HUES6 (cell line): ENCODE results near the gene RSPO4.
"Not testable (repeated sequence)": the region's sequence is repeated elsewhere in the genome, so short reads cannot be mapped to it uniquely, and the experiment has no call there.

Experiments
- H3K27ac ChIP-seq: 2 replicates; pipeline ENCODE4 v1.7.0; 2013; ENCODE audit warnings: low read depth, mild to moderate bottlenecking, low read length, inconsistent platforms
- H3K27me3 ChIP-seq: 2 replicates; pipeline ENCODE4 v1.6.1; 2013; ENCODE audit warnings: low read length; ENCODE audit not compliant: control insufficient read depth, insufficient read depth
- H3K36me3 ChIP-seq: 2 replicates; pipeline ENCODE4 v1.6.1; 2013; ENCODE audit warnings: low read length; ENCODE audit not compliant: control insufficient read depth, insufficient read depth
- H3K4me1 ChIP-seq: 2 replicates; pipeline ENCODE4 v1.6.1; 2013; ENCODE audit warnings: low read length; ENCODE audit not compliant: control insufficient read depth, insufficient read depth
- H3K4me3 ChIP-seq: 2 replicates; pipeline ENCODE4 v1.5.1; 2013; ENCODE audit warnings: low read depth, low read length
- H3K9ac ChIP-seq: one replicate; pipeline ENCODE4 v1.6.1; 2013; ENCODE audit warnings: mild to moderate bottlenecking, low read length
- H3K9me3 ChIP-seq: 2 replicates; pipeline ENCODE4 v1.6.1; 2013; ENCODE audit warnings: low read depth, low read length; ENCODE audit not compliant: control insufficient read depth, insufficient read depth

Gene RSPO4

GRCh38 chr20:1001911-1002681 is at the start of gene RSPO4:
TSS of gene RSPO4 (minus strand) at chr20:1002311. CDS start at chr20:1002164, 147 bp downstream.
- no peaks in the 10 kb centered on the region for H3K9me3 ChIP-seq
- no peaks in the 10 kb centered on the region for H3K36me3 ChIP-seq
- peak within 1 kb of the TSS; percentile 63 for H3K9ac ChIP-seq
- H3K27me3 ChIP-seq, result peaks cover 32% of the 10 kb centered on the region
- H3K4me3 ChIP-seq, result peak within 1 kb of the TSS; percentile 71
- H3K27ac ChIP-seq, result no peak within 1 kb of the TSS
- peaks cover 11% of the 10 kb centered on the region; the same call in 1 of the 2 replicates for H3K4me1 ChIP-seq

GRCh38 chr20:1050440-1050839 is 48.3 kb upstream of the RSPO4 start:
- no peak overlapping the region for H3K9ac ChIP-seq
- H3K27ac ChIP-seq, result no peak overlapping the region
- peaks cover 8% of the 10 kb centered on the region; the same call in 1 of the 2 replicates for H3K27me3 ChIP-seq
- H3K4me1 ChIP-seq, result no peaks in the 10 kb centered on the region
- no peak overlapping the region for H3K4me3 ChIP-seq
- no peaks in the 10 kb centered on the region for H3K36me3 ChIP-seq
- H3K9me3 ChIP-seq, result no peaks in the 10 kb centered on the region

- Histone ChIP-seq H3K27me3 (peaks cover 8% of the 10 kb centered on the region; the same call in 1 of the 2 replicates), H3K9ac (no peak overlapping the region), H3K36me3 (no peaks in the 10 kb centered on the region), H3K9me3 (no peaks in the 10 kb centered on the region), H3K4me3 (no peak overlapping the region), H3K4me1 (no peaks in the 10 kb centered on the region), H3K27ac (no peak overlapping the region)
Measured at GRCh38 chr20:1045860-1046418, 43.8 kb upstream of the RSPO4 start.

GRCh38 chr20:1041845-1042390 is 39.8 kb upstream of the RSPO4 start:
- Histone ChIP-seq H3K27ac (no peak overlapping the region), H3K27me3 (peaks cover 15% of the 10 kb centered on the region; the same call in 1 of the 2 replicates), H3K9ac (no peak overlapping the region), H3K4me3 (no peak overlapping the region), H3K36me3 (no peaks in the 10 kb centered on the region), H3K9me3 (no peaks in the 10 kb centered on the region), H3K4me1 (no peaks in the 10 kb centered on the region)

- H3K9ac ChIP-seq, result no peak overlapping the region
- no peak overlapping the region for H3K4me3 ChIP-seq
- no peak overlapping the region for H3K27ac ChIP-seq
- H3K36me3 ChIP-seq, result no peaks in the 10 kb centered on the region
- H3K27me3 ChIP-seq, result peaks cover 7% of the 10 kb centered on the region; the same call in 1 of the 2 replicates
- no peaks in the 10 kb centered on the region for H3K4me1 ChIP-seq
- H3K9me3 ChIP-seq, result no peaks in the 10 kb centered on the region
Measured at GRCh38 chr20:1038205-1038604, 36.1 kb upstream of the RSPO4 start.

GRCh38 chr20:1037039-1037438 is 34.9 kb upstream of the RSPO4 start:
- Histone ChIP-seq H3K4me1 (no peaks in the 10 kb centered on the region), H3K4me3 (no peak overlapping the region), H3K36me3 (no peaks in the 10 kb centered on the region), H3K9ac (no peak overlapping the region), H3K27ac (no peak overlapping the region), H3K9me3 (no peaks in the 10 kb centered on the region), H3K27me3 (peaks cover 7% of the 10 kb centered on the region; the same call in 1 of the 2 replicates)

- Histone ChIP-seq H3K36me3 (no peaks in the 10 kb centered on the region), H3K4me3 (no peak overlapping the region), H3K9me3 (no peaks in the 10 kb centered on the region), H3K27me3 (peaks cover 7% of the 10 kb centered on the region; the same call in 1 of the 2 replicates), H3K9ac (no peak overlapping the region), H3K27ac (no peak overlapping the region), H3K4me1 (no peaks in the 10 kb centered on the region)
Measured at GRCh38 chr20:1035466-1035865, 33.4 kb upstream of the RSPO4 start.

- no peak overlapping the region for H3K9ac ChIP-seq
- peaks cover 7% of the 10 kb centered on the region; the same call in 1 of the 2 replicates for H3K27me3 ChIP-seq
- no peak overlapping the region for H3K27ac ChIP-seq
- no peaks in the 10 kb centered on the region for H3K36me3 ChIP-seq
- H3K9me3 ChIP-seq, result no peaks in the 10 kb centered on the region
- H3K4me3 ChIP-seq, result no peak overlapping the region
- H3K4me1 ChIP-seq, result no peaks in the 10 kb centered on the region
Measured at GRCh38 chr20:1034415-1034789, 32.3 kb upstream of the RSPO4 start.

- Histone ChIP-seq H3K27me3 (peaks cover 7% of the 10 kb centered on the region; the same call in 1 of the 2 replicates), H3K9ac (no peak overlapping the region)
Measured at GRCh38 chr20:1033751-1034414, 31.8 kb upstream of the RSPO4 start.

GRCh38 chr20:1029980-1030379 is 27.9 kb upstream of the RSPO4 start:
- Histone ChIP-seq H3K36me3 (no peaks in the 10 kb centered on the region), H3K9me3 (no peaks in the 10 kb centered on the region), H3K4me3 (no peak overlapping the region), H3K4me1 (no peaks in the 10 kb centered on the region), H3K27ac (no peak overlapping the region), H3K27me3 (no peaks in the 10 kb centered on the region), H3K9ac (no peak overlapping the region)

More at GRCh38 chr20:1033751-1034414, 31.8 kb upstream of the RSPO4 start:
- no peak overlapping the region for H3K27ac ChIP-seq
- H3K36me3 ChIP-seq, result no peaks in the 10 kb centered on the region
- H3K4me3 ChIP-seq, result no peak overlapping the region
- no peaks in the 10 kb centered on the region for H3K4me1 ChIP-seq
- no peaks in the 10 kb centered on the region for H3K9me3 ChIP-seq

- H3K4me3 ChIP-seq, H3K27ac ChIP-seq, H3K36me3 ChIP-seq, H3K27me3 ChIP-seq, H3K9me3 ChIP-seq, H3K4me1 ChIP-seq, H3K9ac ChIP-seq: not testable (repeated sequence)
Measured at GRCh38 chr20:1026214-1026613, 24.1 kb upstream of the RSPO4 start.
